Erythroblast (primary cell): ENCODE results near the gene EHMT1.

Experiments used
- DNase-seq, 2 experiments: peaks; one replicate each; lab custom pipeline; 2025; lab: John Stamatoyannopoulos, UW
- GATA1 ChIP-seq: IDR thresholded peaks from 2 replicates; pipeline ENCODE4 v1.6.1; 2011; ENCODE audit warnings: low read depth, mild to moderate bottlenecking, control low read depth, low read length, moderate library complexity
- POLR2A ChIP-seq: IDR thresholded peaks from 2 replicates; pipeline ENCODE4 v1.6.1; 2011; ENCODE audit warnings: mild to moderate bottlenecking, low read length

Gene EHMT1

GRCh38 chr9:137618105-137619067, at the start of gene EHMT1:
Gene EHMT1 (plus strand): TSS chr9:137619005. CDS start chr9:137619029, 24 bp downstream.
- TF ChIP-seq POLR2A (peak; percentile 82), GATA1 (no peak)
- DNase-seq = peak; percentile 91 to 96

- TF ChIP-seq GATA1 (no peak), POLR2A (no peak)
- no peak for DNase-seq
Observed at GRCh38 chr9:137569609-137570203, 49.1 kb upstream of the EHMT1 start.

- TF ChIP-seq POLR2A (no peak), GATA1 (no peak)
- DNase-seq = no peak
Observed at GRCh38 chr9:137570566-137570965, 48.2 kb upstream of the EHMT1 start.

GRCh38 chr9:137574192-137574591, 44.6 kb upstream of the EHMT1 start:
- no peak for DNase-seq
- TF ChIP-seq POLR2A (no peak), GATA1 (no peak)

GRCh38 chr9:137575364-137575715, 43.5 kb upstream of the EHMT1 start:
- TF ChIP-seq GATA1 (no peak), POLR2A (no peak)
- DNase-seq = peak; percentile 78 to 91

GRCh38 chr9:137575716-137576411, 42.9 kb upstream of the EHMT1 start:
- peak in 1 of 2 experiments; percentile 57 for DNase-seq
- TF ChIP-seq GATA1 (no peak), POLR2A (no peak)

GRCh38 chr9:137578518-137579258, 40.1 kb upstream of the EHMT1 start, which contains the start of gene DPH7:
Gene DPH7 (minus strand): TSS chr9:137578925. CDS start chr9:137578777, 148 bp downstream.
- TF ChIP-seq POLR2A (peak; percentile 82), GATA1 (no peak)
- DNase-seq = peak; percentile 93 to 96

GRCh38 chr9:137579259-137579604, 39.6 kb upstream of the EHMT1 start:
- no peak for DNase-seq
- TF ChIP-seq GATA1 (no peak), POLR2A (no peak)

GRCh38 chr9:137580209-137580953, 38.4 kb upstream of the EHMT1 start:
- DNase-seq = no peak
- no peak for TF ChIP-seq GATA1
- no peak for TF ChIP-seq POLR2A

- DNase-seq = no peak
- TF ChIP-seq GATA1 = no peak
- TF ChIP-seq POLR2A = no peak
Observed at GRCh38 chr9:137580954-137581322, 37.9 kb upstream of the EHMT1 start.

- no peak for DNase-seq
- TF ChIP-seq POLR2A (no peak), GATA1 (no peak)
Observed at GRCh38 chr9:137581361-137582285, 37.2 kb upstream of the EHMT1 start.

GRCh38 chr9:137582286-137582860, 36.4 kb upstream of the EHMT1 start:
- peak; percentile 29 to 45 for DNase-seq
- no peak for TF ChIP-seq POLR2A
- no peak for TF ChIP-seq GATA1
